IPS-18a (cell line): ENCODE data around the gene GP1BB.

Source experiments
- H3K27ac ChIP-seq: one replicate; pipeline ENCODE4 v1.5.1; 2013; ENCODE audit warnings: low read length
- H3K27me3 ChIP-seq: one replicate; pipeline ENCODE4 v1.6.1; 2013; ENCODE audit warnings: mild to moderate bottlenecking, low read length; ENCODE audit not compliant: control insufficient read depth, insufficient read depth
- H3K36me3 ChIP-seq: one replicate; pipeline ENCODE4 v1.6.1; 2013; ENCODE audit warnings: low read depth, low read length; ENCODE audit not compliant: control insufficient read depth
- H3K4me1 ChIP-seq: one replicate; pipeline ENCODE4 v1.6.1; 2013; ENCODE audit warnings: low read depth, low read length; ENCODE audit not compliant: control insufficient read depth
- H3K4me3 ChIP-seq: one replicate; pipeline ENCODE4 v1.5.1; 2013; ENCODE audit warnings: low read length
- H3K9ac ChIP-seq: one replicate; pipeline ENCODE4 v1.6.1; 2013; ENCODE audit warnings: mild to moderate bottlenecking, low read length, moderate library complexity
- H3K9me3 ChIP-seq: one replicate; pipeline ENCODE4 v1.6.1; 2013; ENCODE audit warnings: low read depth, low read length; ENCODE audit not compliant: control insufficient read depth

Gene GP1BB

DNA sequence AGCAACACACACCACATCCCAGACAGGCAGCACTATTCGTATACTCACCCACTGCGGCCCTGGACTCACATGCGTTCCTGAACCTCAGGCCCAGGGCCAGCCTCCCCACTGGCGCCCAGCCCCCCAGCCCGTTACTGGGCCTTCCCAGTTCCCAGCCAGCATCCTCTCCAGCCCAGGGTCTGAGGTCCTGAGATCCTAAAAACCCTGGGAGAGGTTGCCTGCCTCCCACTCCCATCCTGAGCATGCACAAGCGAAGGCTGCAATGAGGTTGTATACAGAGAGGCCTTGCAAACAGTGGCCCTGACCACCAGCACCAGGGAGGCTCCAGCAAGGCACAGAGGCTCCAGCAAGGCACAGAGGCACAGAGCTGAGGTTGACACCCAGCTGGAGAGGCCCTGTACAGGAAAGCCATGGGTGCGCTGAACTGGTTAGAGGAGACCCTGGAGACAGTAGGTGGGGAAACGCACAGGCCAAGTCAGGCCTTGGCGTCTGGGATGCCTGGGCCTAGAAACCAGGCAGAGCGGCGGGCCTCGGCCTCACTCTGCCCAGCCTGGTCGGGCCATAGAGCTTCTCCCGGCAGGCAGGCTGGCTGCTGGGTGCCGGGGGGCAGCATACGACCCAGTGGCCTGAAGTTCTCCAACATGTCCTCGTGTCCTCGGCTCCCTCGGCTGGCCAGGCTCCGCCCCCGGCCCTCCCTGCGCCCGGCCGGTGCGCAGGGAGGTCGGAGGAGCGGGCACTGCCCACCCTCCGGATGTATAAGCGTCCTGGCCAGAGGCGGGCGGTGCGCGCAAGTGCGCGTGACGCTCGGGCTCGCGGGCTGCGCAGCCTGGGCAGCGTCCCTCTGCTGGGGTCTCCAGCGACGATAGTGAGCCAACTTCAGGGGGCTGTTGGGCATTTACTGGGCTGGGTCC, 34.9 kb downstream of the GP1BB start:
- peaks cover 95% of the 10 kb centered on the region for H3K27me3 ChIP-seq
- no peak overlapping the region for H3K9ac ChIP-seq
- H3K27ac ChIP-seq, result no peak overlapping the region

DNA sequence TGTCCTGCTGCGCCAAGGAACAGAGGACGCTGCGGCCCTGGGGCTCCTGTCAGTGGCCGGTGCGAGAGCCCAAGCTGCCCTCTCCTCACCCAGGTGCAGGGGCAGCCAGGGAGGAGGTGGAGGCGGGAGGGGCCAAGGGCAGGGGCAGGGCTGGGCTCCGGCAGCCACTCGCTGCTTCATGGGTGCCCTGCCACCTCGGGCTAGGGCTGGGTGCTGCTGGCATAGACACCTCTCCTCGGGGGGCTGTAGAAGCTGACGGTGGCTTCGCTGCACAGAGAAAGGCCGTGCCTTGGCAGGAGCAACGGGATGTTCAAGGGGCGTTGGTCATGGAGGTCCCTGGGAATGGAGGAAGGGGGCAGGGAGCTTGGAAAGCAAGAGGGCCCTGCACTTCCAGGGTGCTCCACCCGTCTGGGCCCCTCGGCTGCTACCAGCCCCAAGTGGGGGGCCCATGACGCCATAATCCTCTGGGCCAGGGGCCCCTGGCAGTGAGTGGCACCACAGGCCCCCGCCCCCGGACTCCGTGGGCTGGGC, 35.6 kb downstream of the GP1BB start:
- no peaks in the 10 kb centered on the region for H3K9me3 ChIP-seq
- no peak overlapping the region for H3K4me3 ChIP-seq
- peaks cover 95% of the 10 kb centered on the region for H3K27me3 ChIP-seq
- H3K4me1 ChIP-seq, result peaks cover 13% of the 10 kb centered on the region
- H3K36me3 ChIP-seq, result no peaks in the 10 kb centered on the region
- H3K9ac ChIP-seq, result no peak overlapping the region
- H3K27ac ChIP-seq, result no peak overlapping the region

More for the DNA sequence above, 34.9 kb downstream of the GP1BB start:
- no peak overlapping the region for H3K4me3 ChIP-seq
- no peaks in the 10 kb centered on the region for H3K9me3 ChIP-seq
- H3K36me3 ChIP-seq, result no peaks in the 10 kb centered on the region
- peaks cover 13% of the 10 kb centered on the region for H3K4me1 ChIP-seq

DNA sequence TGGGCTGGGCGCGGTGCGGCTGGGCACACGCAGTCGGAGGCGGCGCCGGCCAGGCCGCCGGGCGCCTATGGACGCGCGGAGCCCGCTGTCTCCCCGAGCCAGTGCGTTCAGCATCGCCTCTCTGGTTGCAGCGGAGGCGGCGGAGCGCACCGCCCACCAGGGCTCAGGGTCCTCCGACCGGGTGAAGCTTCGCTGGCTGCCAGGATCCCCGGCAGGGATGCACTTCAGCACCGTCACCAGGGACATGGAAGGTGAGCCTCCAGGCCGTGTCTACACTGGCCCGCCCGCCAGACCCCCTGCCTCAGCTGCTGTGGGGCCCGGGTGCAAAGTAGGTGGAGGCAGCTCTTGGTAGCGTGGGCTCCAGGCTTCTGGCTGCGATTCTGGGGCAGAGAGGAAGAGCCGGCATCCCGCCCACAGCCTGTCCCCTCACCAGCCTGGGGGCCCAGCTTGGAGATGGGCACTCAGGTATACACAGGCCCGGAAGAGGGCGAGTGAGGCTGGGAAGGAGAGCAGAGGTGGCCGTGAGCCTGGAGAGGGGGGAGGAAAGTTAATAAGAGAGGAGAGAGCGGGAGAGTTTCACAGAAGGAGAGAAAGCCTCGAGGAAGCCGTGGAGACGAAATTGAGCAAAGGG, 36.2 kb downstream of the GP1BB start:
- Histone ChIP-seq H3K27ac (no peak overlapping the region), H3K9me3 (no peaks in the 10 kb centered on the region), H3K4me3 (no peak overlapping the region), H3K9ac (no peak overlapping the region), H3K27me3 (peaks cover 95% of the 10 kb centered on the region), H3K36me3 (no peaks in the 10 kb centered on the region), H3K4me1 (peaks cover 14% of the 10 kb centered on the region)

DNA sequence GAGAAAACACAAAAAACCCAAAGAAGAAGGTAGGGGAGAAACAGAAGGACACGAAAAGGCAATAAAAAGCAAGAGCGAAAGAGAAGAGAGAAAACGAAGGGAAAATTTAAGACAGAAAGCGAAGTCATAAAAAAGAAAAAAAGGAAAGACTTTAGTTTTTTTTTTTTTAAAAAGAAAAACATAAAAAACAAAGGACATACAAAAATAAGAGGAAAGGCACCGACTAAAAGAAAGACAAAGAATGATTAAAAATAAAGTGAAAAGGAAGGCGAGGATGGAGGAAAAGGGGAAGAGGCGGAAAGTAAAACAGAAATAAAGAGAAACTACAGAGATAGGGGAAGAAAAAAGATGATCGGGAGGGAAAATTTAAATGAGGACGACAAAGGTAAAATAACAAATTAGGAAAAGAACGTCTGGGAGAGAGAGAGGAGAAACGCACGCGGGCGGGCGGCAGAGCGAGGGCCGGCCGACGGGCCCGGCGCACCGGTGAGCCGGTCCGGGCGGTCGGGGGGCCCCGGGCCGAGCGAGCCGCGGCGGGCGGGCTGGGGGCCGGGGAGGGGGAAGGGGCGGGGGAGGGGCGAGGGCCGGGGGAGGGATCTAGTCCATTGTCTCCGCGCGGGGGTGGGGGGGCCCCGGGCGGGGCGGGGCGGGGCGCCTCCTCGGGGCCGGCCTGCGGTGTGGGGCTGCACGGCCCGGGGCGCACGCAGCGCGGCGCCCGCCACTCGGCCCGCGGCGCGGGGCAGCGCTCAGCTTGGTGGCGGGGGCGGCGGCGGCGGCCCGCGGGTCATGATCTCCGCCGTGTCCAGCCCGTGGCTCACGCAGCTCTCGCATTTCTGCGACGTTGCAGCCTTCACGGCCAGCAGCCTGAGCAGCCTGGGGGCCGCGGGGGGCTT, 37.0 kb downstream of the GP1BB start, which contains the start of gene TBX1:
Gene TBX1, plus strand, starts transcription at position 721 of the 893 bp plus-strand sequence. Its CDS starts 66 bp downstream, at position 787.
- Histone ChIP-seq H3K9me3 (no peaks in the 10 kb centered on the region), H3K4me1 (peaks cover 22% of the 10 kb centered on the region), H3K27me3 (peaks cover 95% of the 10 kb centered on the region), H3K9ac (no peak within 1 kb of the TSS), H3K4me3 (no peak within 1 kb of the TSS), H3K36me3 (no peaks in the 10 kb centered on the region), H3K27ac (no peak within 1 kb of the TSS)

DNA sequence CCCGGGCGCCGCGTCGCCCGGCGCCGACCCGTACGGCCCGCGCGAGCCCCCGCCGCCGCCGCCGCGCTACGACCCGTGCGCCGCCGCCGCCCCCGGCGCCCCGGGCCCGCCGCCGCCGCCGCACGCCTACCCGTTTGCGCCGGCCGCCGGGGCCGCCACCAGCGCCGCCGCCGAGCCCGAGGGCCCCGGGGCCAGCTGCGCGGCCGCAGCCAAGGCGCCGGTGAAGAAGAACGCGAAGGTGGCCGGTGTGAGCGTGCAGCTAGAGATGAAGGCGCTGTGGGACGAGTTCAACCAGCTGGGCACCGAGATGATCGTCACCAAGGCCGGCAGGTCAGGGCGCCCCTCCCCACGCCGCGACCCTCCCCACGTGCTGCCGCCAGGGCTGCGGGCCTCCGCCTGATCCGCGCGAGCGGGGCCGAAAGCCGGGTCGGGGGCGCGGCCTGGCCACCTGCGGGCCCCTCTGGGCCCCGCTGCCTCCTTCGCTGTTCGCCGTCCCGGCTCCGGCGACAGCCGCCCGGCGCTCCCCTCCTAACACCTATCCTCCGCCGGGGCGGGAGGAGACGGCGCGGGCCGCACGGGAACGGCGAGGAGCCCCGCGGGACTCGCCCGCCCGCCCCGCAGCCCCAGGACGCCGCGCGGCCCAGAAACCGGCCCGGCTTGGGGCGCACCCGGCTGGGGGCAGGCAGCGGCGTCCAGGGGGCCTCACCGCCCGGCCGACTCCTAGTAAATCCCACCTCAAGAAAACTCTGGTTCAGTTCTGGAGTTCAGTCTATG, 37.8 kb downstream of the GP1BB start:
- peaks cover 95% of the 10 kb centered on the region for H3K27me3 ChIP-seq
- H3K27ac ChIP-seq, result no peak overlapping the region
- no peak overlapping the region for H3K9ac ChIP-seq
- peaks cover 20% of the 10 kb centered on the region for H3K4me1 ChIP-seq
- no peaks in the 10 kb centered on the region for H3K36me3 ChIP-seq
- no peak overlapping the region for H3K4me3 ChIP-seq
- H3K9me3 ChIP-seq, result no peaks in the 10 kb centered on the region

DNA sequence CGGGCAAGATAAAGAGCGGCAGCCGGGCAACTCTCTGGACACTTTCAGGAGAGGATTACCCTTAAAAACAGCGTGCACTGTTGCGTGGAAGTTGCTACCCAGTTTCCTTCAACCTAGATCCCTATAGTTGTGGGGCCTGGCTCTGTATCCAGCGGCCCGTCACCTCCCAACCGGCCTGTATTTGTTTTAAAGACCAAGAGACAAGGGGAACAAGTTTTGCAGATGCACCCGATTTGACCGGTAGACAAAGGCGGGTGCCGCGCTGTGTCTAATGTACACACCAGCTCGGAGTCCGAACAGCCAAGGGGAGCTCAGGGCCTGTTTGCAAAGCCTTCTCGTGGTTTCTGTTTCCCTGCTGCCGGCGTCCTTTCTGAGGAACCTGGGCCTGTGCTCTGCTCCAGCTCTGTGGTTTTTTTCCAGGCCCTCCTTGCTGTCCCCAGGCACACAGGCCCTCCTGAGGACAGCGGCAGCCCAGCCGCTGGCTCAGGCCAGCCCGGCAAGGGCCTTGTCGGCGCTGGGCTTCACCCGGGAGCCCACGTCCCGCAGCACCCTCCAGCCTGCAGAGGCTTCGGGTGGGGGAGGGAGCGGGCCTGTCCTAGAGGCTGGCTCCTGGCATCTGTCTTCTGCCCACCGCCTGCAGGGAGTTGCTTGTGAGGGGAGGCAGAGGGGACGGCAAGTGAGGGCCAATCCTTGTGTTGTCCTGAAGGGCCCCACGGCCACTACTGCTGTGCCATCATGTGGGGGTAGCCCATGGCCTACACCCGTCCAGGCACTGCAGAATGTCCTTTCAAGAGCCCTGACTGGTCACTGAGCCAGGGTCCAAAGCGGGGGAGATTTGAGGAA, 38.6 kb downstream of the GP1BB start:
- Histone ChIP-seq H3K36me3 (no peaks in the 10 kb centered on the region), H3K4me3 (no peak overlapping the region), H3K4me1 (peaks cover 20% of the 10 kb centered on the region), H3K27me3 (peaks cover 95% of the 10 kb centered on the region), H3K27ac (no peak overlapping the region), H3K9me3 (no peaks in the 10 kb centered on the region), H3K9ac (no peak overlapping the region)

DNA sequence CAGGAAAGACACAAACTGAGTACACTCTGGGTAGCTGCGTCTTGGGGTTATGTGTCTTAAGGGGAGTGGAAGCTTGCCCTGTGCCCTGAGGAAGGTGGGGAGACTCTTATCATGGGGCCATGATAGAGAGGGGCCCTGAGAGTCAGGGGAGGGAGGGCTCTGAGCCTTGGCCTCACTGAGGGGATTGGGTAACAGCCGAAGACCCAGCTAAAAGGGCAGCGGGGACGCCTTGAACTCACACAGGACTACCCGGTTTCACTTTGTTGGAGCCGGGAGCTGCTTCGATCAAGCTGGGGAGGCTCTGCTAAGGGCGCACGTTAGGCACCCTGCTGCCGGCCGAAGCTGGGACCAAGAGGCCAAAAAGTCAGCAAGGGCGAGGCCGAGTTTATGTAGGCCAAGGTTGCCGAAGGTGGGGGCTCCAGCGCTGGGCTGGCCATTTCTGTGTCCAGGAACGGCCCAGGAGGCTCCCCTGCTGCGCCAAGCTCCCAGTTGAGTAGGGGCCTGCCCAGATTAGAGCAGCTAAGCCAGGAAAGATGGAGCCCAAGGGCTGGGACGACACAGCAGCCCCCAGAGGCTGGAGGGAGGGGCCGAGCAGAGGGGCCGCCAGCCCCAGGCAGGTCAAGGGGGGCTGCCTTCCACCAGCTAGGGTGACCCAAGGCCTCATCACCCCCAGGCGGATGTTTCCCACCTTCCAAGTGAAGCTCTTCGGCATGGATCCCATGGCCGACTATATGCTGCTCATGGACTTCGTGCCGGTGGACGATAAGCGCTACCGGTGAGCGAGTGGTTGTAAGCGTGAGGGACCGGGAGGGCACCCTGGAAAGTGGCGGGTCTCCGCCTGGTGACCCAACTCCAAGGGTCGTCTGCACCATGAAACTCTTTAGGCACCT, 39.5 kb downstream of the GP1BB start:
- Histone ChIP-seq H3K4me1 (peaks cover 23% of the 10 kb centered on the region), H3K9me3 (no peaks in the 10 kb centered on the region), H3K36me3 (no peaks in the 10 kb centered on the region), H3K4me3 (no peak overlapping the region), H3K9ac (no peak overlapping the region), H3K27me3 (peaks cover 95% of the 10 kb centered on the region), H3K27ac (no peak overlapping the region)

DNA sequence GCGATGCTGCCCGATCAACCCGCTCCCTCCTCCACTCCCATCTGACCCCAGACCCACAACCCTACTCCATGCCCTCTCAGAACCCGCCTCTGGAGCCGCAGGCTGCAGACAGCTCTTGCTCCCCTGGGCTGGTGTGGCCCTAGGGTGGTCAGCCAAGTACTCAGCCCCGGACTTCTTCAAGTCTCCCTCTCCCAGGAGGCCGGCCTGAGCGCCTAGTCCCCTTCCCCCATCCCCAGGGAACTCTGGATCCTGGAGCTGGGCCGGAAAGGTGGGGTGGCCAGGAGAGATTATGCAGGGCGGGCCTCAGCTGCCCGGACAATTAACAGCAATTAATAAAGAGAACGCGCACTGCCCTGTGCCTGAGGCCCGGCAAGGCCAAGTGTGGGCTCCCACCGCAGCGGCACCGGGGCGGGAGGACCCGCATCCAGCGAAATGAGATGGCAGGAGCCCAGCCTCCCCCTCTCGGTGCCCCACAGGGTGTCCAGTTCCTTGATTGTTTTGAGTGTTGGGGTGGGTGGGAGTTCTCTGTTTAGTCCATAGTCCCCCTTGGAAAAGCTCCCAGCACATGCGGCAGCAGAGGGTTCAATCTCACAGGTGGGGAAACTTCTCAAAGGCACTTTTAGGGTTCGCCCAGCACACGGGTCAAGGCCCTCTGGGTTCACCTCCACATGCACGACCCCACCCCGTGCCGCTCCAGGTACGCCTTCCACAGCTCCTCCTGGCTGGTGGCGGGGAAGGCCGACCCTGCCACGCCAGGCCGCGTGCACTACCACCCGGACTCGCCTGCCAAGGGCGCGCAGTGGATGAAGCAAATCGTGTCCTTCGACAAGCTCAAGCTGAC, 40.3 kb downstream of the GP1BB start:
- Histone ChIP-seq H3K27me3 (peaks cover 95% of the 10 kb centered on the region), H3K9me3 (no peaks in the 10 kb centered on the region), H3K4me1 (peaks cover 27% of the 10 kb centered on the region), H3K36me3 (no peaks in the 10 kb centered on the region), H3K4me3 (no peak overlapping the region), H3K9ac (no peak overlapping the region), H3K27ac (no peak overlapping the region)

DNA sequence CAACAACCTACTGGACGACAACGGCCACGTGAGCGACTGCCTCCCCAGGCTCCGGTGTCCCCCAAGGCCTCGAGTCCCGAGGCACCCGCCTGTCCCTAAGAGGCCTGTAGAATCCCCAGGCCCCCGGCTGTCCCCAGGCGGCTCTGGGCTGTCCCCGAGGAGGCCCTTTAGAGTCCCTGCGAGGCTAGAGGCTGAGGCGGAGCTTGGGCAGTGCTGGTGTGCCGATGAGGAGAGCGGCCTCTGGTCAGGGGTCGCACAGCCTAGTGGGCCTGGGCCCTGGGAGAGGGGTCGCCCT, 40.9 kb downstream of the GP1BB start:
- H3K4me3 ChIP-seq, result no peak overlapping the region

More for the DNA sequence above, 40.9 kb downstream of the GP1BB start:
- peaks cover 95% of the 10 kb centered on the region for H3K27me3 ChIP-seq
- peaks cover 27% of the 10 kb centered on the region for H3K4me1 ChIP-seq
- H3K9me3 ChIP-seq, result no peaks in the 10 kb centered on the region
- no peak overlapping the region for H3K9ac ChIP-seq
- no peak overlapping the region for H3K27ac ChIP-seq
- H3K36me3 ChIP-seq, result no peaks in the 10 kb centered on the region
